CD4-positive, alpha-beta T cell treated with Interferon alpha-2 for 1 hour (primary cell): ENCODE results near the gene ZBTB7C.
A peak's percentile ranks its signal among the peaks of the same experiment; 100 is the strongest.

ENCODE experiments used
- DNase-seq, 2 donors: peaks; one replicate each; pipeline ENCODE4 v3.0.0-alpha.2; 2020 to 2022

The ZBTB7C gene

GRCh38 chr18:48417985-48418384, 8.8 kb upstream of the ZBTB7C start:
- DNase-seq = no peak

DNA sequence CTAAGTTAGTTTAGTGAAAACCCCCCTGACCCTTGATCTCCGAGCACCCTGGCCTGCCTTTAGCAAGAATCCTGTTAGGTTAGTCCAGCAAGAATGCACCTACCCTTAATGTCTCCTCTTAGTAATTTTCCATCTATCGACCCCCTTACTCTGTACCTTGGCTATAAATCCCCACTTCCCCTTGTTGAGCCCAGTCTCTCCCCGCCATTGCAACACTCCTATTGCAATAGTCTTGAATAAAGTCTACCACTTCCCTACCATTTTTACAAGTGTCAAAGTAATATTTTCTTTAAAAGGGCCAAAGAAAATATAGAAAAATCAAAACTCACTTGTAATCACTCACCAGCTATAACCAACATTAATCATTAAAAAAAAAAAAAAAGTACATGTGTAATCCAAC, 4.2 kb upstream of the ZBTB7C start:
- no peak for DNase-seq

- peak in 1 of 2 donors; percentile 39 for DNase-seq
These were observed 3.3 kb upstream of the ZBTB7C start for GRCh38 chr18:48412339-48412929.

GRCh38 chr18:48410095-48410920, 1.1 kb upstream of the ZBTB7C start:
- DNase-seq = peak; percentile 68 to 70

GRCh38 chr18:48409591-48410094, 460 bp upstream of the ZBTB7C start:
- DNase-seq = no peak

DNA sequence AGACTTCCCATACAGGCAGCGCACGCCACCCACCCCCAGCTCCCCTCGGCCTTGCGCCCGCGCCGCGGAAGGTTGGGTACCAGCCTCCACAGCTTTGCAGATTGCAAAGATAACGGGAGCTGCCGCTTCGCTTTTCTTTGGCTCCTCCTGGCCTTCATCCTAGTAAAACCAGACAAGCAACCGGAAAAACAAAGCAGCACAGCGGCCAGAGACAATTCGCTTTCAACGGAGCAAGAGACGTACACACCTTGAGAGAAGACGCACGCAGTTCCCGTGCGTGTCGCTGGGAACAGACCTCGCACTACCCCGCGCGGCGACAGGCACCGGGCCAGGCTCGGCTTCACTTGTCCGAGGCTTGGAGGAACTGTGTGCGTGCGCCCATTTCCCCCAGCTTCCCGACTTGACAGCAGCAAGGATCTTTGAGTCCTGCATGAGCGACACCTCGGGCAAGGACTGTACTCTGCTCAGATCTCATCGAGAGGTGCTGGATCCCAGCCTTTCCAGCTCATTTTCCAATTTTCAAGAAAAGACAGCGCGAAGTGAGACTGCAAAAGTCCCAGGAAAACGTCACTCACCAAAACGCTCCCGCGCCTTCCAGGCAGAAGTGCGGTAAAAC, 964 bp downstream of the ZBTB7C start:
- no peak for DNase-seq

- no peak for DNase-seq
These were observed 1.8 kb downstream of the ZBTB7C start for GRCh38 chr18:48407358-48407757.

DNA sequence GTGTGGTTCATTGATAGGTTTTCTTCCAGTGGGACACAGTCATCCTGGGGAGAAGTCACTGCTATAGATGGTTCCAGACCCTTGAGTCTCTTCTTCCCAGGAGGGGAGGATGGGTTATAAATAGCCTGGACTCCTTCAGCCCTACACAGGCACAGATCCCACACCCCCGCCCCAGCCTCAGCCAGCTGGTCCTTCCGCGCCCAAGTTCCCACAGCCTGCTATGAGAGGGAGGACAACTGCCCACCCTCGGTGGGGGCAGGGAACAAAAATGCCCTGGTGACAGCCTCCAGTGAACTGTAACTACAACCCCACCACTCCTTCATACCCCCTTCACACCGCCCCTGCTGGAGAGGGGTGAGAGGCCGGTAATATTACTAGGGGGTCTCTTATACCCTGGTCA, 3.2 kb downstream of the ZBTB7C start:
- no peak for DNase-seq

GRCh38 chr18:48404716-48405507, 4.3 kb downstream of the ZBTB7C start:
- no peak for DNase-seq

GRCh38 chr18:48402953-48403352, 6.2 kb downstream of the ZBTB7C start:
- no peak for DNase-seq

GRCh38 chr18:48399303-48400075, 9.7 kb downstream of the ZBTB7C start:
- no peak for DNase-seq

DNA sequence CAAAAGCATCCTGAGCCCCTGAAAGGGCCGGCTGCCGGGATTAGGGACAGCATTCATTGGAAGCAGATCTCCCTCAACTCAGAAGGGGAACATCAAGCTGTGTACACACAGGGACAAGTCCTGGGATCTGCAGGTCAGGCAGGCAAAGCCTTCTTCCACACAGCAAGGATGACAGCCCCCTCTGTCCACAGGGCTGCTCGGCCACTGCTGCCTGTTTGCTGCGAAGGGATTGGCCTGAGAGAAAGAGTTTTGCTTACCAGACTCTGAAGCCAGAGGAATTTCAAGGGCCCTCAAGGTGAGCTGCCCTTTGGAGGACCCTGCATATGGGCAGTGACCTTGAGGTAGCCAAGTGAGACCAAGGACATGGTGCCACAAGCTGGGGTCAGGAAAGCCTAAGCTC, 11.1 kb downstream of the ZBTB7C start:
- DNase-seq = no peak

DNA sequence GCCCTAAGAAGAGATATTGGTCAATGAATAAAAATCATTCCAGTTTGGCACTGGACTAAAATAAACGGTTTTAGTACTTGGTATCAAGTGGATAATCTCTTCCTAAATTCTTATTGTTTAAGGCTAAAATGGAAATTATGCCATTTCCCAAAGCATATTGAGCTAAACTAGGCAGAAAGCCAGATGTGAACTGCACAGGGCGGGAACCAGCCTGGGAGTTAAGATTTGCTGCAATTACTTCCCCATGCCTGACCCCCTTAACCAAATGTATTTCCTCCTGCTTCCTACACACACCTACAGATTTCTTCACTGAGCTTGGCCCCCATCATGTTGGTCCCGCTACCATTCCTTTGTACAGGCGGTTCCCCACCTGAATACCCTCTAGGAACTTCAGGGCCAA, 12.2 kb downstream of the ZBTB7C start:
- DNase-seq = no peak

GRCh38 chr18:48396561-48396960, 12.6 kb downstream of the ZBTB7C start:
- DNase-seq = no peak

DNA sequence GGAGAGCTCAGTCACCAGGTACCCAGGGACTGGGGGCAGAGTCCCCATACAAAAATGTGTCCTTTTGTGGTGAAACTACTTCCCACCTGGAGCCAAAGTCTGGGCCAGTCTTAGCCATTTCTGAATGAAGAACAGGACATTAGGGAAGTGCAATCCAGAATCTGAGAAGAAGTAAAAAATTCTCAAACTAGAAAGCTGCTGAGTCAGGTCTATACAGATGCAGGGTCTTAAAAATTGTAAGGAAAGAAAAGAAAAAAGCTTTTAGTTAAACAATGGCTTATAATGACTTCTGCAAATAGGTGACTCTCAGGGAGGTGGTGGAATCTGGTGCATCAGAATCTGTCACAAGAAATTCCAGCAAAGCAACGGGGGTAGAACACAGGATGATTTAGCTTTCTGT, 13.5 kb downstream of the ZBTB7C start:
- no peak for DNase-seq

DNA sequence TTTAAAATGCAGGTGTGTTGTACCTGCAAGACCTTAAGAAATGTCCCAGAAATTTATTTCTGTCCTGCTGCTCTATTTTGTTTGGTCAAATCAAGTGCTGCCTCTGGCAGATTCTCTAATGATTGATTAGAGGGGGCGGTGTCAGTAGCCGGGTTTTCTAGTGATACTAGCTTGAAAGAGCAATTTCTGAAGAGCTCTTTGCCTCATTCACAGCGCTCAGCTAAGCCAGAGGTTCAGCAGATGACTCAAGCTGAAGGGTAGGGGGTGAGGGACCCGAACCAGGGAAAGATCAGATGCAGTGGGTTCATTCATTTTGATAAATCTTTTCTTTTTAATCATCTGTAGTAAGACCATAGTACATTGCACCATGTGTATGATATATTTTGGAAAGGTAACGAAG, 15.0 kb downstream of the ZBTB7C start:
- no peak for DNase-seq

GRCh38 chr18:48393776-48394175, 15.4 kb downstream of the ZBTB7C start:
- DNase-seq = no peak

DNA sequence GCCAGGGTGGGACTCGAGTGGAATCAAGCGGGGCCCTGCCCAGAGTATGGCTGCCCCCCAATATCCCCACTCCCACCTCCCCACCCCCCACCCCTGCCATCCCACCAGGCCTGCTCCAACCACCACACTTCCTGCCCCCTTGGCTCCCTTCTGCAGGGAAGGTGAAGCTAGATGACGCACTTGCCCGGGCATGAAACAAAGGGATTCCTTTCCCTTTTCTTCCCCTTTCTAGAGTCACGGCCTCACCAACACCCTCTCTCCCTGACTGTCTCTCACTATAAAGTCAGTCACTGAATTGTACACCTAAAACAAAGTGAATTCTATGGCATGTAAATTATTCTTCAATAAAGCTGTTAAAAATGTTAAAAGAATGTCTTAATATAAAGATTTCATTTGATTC, 16.0 kb downstream of the ZBTB7C start:
- DNase-seq = no peak

DNA sequence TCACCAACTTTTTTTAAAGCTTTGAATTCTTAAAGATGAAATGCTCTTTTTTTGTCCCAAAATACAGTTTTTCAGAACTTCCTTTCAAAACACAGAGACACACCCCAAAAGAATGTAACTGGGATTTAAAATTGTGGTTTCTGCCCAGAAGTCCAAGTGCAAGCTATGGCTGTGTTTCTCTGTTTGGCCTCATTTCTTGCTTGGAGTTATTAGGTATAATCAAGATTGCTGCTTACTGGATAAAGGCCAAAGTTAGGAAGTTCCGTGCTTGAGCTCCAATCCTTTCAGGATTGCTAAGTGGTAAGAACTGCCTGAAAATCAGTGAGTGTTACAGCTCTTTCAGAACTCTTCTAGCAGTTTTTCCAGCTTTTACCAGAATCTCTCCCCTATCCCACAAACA, 16.9 kb downstream of the ZBTB7C start:
- no peak for DNase-seq

DNA sequence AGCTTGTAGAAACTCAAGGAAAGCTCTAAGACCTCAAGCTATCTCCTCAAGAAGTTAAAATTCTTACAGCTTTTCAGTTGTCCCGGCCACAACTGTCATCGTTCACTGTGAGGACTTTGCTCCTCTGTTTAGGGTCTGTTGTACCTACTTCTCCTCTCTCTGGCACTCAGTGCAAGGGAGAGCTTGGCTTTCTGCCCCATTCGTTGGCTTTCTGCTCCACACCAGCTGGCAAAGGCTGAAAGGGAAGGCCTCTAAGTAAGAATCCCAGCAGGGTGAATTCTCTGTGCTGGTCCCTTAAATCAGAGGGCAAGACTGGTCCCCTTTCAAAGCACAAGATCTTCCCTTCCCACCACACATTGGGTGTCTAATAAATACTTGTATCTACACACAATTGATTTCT, 17.3 kb downstream of the ZBTB7C start:
- no peak for DNase-seq

GRCh38 chr18:48390641-48391040, 18.5 kb downstream of the ZBTB7C start:
- DNase-seq = no peak

DNA sequence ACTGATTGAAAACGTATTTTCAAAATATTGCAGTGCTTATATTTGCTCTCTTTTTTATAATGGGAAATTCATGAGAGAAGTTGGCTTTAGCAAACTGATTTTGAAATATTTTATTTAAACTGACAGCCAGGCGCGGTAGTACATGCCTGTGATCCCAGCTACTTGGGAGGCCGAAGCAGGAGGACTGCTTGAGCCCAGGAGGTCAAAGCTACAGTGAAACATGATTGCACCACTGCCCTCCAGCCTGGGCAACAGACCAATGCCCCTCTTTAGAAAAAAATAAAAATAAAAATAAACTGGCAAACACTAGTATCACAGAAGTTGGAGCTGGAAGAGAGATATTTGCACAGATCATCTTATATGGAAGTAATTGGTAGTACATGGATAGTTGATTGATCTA, 20.7 kb downstream of the ZBTB7C start:
- DNase-seq = no peak
